Stimulated activated CD4-positive, alpha-beta T cell treated with anti-CD3 and anti-CD28 coated beads, TNF-alpha, amount 100 ng/mL, for 24 hours (primary cell): ENCODE measurements around the gene PPP4R1.

Experiments
- DNase-seq, 3 experiments: peaks; one replicate each; pipeline ENCODE4 v3.0.0-alpha.2; 2020; ENCODE audit warnings: low read depth in 3 of 3

PPP4R1 gene

GRCh38 chr18:9506046-9506792, 108.1 kb downstream of the PPP4R1 start:
- no peak for DNase-seq
